Endothelial cell of hepatic sinusoid (primary cell): Measurements from ENCODE around the gene POMGNT1.
"Not testable (repeated sequence)": the region's sequence is repeated elsewhere in the genome, so short reads cannot be mapped to it uniquely, and the experiment has no call there.

Source experiments
- in situ Hi-C: cut with HindIII; loops from 2 replicates; pipeline ENCODE4 v1.10.0; 2017; ENCODE audit warnings: low sequenced_read_pairs

The POMGNT1 gene

GRCh38 chr1:46197964-46198811 is at the start of gene POMGNT1:
POMGNT1 (minus strand) TSS chr1:46198434; CDS start chr1:46197821, 613 bp downstream.
- in situ Hi-C loops, result no loop called here

GRCh38 chr1:46247436-46248121 is 49.3 kb upstream of the POMGNT1 start, which contains the start of gene RAD54L:
RAD54L (plus strand) TSS chr1:46247763; CDS start chr1:46248406, 643 bp downstream.
- in situ Hi-C loops, result no loop called here

DNA sequence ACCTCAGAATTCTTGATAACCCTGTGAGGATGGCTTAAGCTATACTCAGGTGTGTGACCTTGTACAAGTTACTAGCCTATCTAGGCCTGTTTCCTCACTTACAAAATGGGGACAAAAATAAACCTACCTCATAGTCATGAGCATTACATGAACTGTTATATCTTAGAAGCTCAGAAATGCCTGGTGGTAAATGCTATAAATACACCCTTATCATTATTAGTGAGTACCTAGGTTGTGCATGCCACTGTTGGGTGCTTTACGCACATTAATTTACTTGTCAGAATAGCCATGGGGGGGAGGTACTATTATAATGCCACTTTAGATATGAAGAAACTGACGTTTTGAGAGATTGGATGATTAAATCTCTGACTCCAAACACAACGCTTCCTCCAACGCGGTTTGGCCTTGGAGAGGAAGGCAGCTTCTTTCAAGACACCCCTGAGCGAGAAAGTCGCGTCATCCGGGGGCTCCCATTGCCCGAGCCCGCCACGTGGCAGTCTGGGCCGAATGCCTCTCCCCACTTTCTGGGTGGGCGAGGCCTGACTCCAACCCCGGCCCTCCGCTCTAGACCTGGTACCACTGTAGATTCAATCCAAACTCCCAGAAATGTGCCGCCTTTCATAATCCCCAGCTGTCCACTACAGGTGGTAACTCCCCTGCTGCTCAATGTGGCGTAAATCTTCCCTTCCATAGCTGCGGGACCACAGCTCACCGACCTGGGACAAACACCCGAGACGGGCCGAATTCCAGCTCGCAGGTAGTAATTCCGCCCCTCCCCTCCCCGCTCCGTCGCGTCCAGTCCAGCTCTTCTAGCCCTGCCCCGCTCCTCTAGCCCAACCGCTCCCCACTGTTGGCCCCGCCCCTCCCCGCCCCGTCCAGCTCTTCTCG is 48.6 kb upstream of the POMGNT1 start:
- in situ Hi-C loops, result no loop called here

GRCh38 chr1:46246136-46246535 is 47.9 kb upstream of the POMGNT1 start:
- in situ Hi-C loops, result not testable (repeated sequence)

DNA sequence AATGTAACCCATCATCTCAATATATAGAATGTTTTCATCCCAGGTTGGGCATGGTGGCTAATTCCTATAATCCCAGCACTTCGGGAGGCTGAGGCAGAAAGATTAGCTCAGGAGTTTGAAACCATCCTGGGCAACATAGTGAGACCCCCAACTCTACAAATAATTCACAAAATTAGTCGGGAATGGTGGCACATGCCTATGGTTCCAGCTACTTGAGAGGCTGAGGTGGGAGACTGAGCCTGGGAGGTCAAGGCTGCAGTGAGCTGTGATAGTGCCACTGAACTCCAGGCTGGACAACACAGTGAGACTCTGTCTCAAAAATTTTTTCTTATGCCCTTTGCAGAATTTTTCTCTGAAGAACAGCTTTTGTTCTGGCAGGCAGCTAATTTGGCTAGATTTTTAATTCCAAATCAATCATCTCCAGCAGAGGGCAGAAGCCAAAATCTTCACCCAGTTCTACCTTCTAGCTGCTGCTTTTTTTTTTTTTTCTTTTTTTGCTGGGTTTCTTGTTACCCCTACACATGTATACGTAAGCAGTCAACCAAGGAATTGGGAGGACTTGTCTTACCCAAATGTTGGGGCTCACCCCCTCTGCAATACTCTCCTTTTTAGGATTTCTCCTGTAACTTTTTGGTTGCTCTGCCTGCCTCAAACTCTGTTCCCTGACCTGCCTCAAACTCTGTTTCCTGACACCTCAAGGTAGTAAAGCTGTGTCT is 46.6 kb upstream of the POMGNT1 start:
- in situ Hi-C loops, result no loop called here

DNA sequence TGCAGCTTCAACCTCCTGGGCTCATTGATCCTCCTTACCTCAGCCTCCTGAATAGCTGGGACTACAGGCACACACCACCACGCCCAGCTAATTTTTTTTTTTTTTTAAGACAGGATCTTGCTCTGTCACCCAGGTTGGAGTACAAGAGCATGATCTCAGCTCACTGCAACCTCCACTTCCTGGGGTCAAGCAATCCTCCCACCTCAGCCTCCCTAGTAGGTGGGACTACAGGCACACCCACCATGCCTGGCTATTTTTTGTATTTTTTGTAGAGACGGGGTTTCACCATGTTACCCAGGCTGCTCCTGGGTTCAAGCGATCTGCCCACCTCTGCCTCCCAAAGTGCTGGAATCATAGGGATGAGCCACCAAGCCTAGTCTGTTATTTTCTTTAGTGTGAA is 45.6 kb upstream of the POMGNT1 start:
- in situ Hi-C loops, result not testable (repeated sequence)

GRCh38 chr1:46242918-46243317 is 44.7 kb upstream of the POMGNT1 start:
- in situ Hi-C loops, result no loop called here

- in situ Hi-C loops, result not testable (repeated sequence)
Observed at GRCh38 chr1:46241733-46242132, 43.5 kb upstream of the POMGNT1 start.

DNA sequence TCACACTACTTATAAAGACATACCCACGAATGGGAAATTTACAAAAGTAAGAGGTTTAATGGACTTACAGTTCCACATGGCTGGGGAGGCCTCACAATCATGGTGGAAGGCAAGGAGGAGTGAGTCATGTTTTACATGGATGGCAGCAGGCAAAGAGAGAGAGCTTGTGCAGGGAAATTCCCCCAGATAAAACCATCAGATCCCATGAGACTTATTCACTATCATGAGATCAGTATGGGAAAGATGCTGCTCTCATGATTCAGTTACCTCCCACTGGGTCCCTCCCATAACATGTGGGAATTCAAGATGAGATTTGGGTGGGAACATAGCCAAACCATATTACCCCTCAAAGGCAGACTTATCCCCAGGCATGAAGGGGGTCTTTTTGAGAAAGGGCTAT is 40.6 kb upstream of the POMGNT1 start:
- in situ Hi-C loops, result not testable (repeated sequence)

- in situ Hi-C loops, result no loop called here
Observed at GRCh38 chr1:46236882-46237281, 38.6 kb upstream of the POMGNT1 start.

DNA sequence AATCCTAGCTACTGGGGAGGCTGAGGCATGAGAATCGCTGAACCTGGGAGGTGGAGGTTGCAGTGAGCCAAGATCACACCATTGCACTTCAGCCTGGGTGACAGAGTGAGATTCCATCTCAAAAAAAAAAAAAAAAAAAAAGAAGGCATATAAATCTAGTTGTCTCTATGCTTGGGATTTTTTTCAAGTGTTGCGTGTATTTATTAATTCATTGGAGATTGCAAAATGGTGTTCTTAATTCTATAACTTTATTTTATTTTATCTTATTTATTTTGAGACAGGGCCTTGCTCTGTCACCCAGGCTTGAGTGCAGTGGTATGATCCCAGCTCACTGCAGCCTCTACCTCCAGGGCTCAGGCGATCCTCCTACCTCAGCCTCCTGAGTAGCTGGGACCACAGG is 33.0 kb upstream of the POMGNT1 start:
- in situ Hi-C loops, result not testable (repeated sequence)

GRCh38 chr1:46224966-46225365 is 26.7 kb upstream of the POMGNT1 start:
- in situ Hi-C loops, result no loop called here

DNA sequence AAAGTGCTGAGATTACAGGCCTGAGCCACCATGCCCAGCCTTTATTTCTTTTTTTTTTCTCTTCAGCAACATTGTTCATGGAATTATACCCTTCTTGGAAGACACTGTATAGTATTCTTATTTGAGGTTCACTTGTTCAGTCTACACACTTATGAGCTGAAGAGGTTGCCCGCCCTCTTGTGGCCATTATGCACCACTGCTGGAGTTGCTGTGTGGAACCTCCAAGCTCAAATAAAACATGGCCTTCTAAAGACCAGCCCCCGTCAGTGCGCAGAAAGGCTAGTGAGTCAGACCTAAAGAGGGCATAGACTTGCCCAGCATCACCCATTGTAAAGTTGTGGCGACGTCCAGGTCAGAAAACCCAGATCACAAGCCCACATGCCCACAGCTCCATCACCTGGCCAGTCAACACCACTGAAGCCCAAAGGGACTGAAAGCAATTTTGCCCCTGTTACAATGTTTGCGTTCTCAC is 25.3 kb upstream of the POMGNT1 start:
- in situ Hi-C loops, result no loop called here

- in situ Hi-C loops, result not testable (repeated sequence)
Observed at GRCh38 chr1:46223055-46223454, 24.8 kb upstream of the POMGNT1 start.

GRCh38 chr1:46221749-46222148 is 23.5 kb upstream of the POMGNT1 start:
- in situ Hi-C loops, result no loop called here

DNA sequence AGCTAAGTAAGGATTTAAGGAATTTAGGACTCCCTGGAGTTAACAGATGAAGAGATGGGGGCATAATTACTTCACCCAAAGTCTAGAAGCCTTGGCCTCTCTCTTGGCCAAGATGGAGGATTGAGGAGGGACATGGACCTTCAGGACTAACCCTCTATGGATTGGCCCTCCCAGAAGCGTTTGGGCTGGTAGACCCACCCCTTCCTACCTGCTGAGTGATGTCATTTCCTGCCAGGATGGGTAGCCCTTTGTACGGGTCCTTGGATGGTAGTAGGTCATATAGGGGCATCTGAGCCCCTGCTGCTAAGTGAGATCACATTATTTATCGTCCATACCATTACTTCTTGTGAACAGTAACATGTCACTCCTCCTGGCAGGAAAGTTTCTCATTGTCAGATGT is 22.6 kb upstream of the POMGNT1 start:
- in situ Hi-C loops, result no loop called here

DNA sequence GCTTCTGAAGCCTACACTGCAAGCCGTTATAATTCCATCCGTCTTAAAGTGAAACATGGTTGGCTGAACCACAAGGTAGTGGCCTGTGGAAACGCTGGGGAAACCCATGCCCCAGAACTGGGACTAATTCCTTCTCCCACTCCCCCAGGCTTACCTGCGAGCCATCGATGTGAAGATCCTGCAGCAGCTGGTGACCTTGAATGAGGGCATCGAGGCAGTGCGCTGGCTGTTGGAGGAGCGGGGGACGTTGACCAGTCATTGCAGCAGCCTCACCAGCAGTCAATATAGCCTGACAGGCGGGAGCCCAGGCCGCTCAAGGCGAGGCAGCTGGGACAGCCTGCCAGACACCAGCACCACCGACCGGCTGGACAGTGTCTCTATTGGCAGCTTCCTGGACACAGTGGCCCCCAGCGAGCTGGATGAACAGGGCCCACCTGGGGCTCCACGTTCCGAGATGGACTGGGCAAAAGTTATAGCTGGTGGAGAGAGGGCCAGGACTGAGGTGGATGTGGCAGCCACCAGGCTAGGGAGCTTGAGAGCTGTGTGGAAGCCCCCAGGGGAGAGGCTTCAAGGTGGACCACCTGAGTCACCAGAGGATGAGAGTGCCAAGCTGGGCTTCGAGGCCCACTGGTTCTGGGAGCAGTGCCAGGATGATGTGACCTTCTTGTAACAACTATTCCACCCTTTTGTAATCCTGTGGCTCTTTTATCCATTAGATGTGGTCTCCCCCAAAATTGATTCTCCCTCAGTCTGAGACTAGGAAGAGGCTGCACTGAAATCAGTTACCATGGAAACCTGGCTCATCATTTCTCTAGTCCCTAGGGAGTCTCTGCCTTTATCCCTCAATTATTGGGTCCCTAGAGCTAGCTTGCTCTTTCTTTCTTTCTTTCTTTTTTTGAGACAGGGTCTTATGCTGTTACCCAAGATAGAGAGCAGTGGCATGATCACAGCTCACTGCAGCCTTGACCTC is 21.6 kb upstream of the POMGNT1 start:
- in situ Hi-C loops, result no loop called here

DNA sequence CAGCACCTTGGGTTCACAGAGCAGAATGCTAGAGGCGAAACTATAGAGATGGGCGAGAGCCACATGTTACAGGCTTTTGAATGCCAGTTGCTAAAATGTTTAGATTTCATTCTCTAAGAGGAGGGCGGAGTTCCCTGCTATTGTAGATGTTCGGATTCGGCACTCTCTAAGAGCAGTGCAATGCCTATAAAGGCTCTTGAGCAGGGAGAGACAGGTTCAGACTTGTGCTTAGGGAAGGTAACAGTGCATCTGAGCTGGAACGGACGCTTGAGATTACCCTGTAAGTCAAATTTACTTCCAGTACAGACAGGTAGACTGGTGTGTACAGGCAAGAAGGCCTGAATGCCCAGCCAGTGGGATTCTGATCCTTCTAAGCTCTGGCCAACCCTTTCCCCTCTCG is 20.2 kb upstream of the POMGNT1 start:
- in situ Hi-C loops, result no loop called here

DNA sequence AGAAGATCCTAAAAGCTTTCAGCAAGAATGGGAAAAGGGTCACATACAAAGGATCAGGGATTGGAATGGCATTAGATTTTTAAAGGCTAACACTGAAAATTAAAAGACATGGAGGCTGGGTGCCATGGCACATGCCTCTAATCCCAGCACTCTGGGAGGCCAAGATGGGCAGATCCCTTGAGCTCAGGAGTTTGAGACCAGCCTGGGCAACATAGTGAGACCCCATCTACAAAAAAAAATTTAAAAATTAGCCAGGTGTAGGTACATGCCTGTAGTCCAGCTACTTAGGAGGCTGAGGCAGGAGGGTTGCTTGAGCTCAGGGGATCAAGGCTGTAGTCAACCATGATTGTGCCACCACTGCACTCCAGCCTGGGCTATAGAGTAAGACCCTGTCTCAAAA is 17.3 kb upstream of the POMGNT1 start:
- in situ Hi-C loops, result no loop called here
